SK-N-MC (cell line): ENCODE data around the gene UBR2.

Experiments used
- EZH2 ChIP-seq: fragments of 200-600 bp; sonication (generic); IDR thresholded peaks from one replicate; pipeline ENCODE4 v1.6.1; 2017; ENCODE audit warnings: antibody characterized with exemption
- POLR2AphosphoS5 ChIP-seq: IDR thresholded peaks from 2 replicates; pipeline ENCODE4 v1.6.1; 2012; ENCODE audit warnings: mild to moderate bottlenecking, low read depth, low read length, borderline replicate concordance

GRCh38 chr6:42689371-42689770 lies 125.5 kb downstream of the UBR2 start:
- TF ChIP-seq EZH2 (no peak), POLR2AphosphoS5 (no peak)
